Measurements from ENCODE around the gene KBTBD8. TPM values are rescaled to one million over a fixed set of nuclear protein-coding genes. Genes with fewer than 3 reads are reported as not detected.
A peak's percentile ranks its signal among the peaks of the same experiment; 100 is the strongest.

The KBTBD8 gene
- total and polyA plus RNA-seq, 12 donors = 0.06 to 11.9 (median 1.2) TPM

- H3K27me3 ChIP-seq = no peaks in the 10 kb centered on the region
- intact Hi-C loops (cut with DNase I) = no loop called here
- no peak for DNase-seq
- H3K9me3 ChIP-seq (replicated peaks in 1 of 3) = no peaks in the 10 kb centered on the region
- no peaks in the 10 kb centered on the region for H3K36me3 ChIP-seq (replicated peaks in 1 of 2)
- TF ChIP-seq POLR2A (IDR thresholded peaks at IDR 0.05) (no peak), CTCF (IDR thresholded peaks at IDR 0.05) (no peak)
- H3K4me3 ChIP-seq = no peak overlapping the region
- H3K4me1 ChIP-seq (replicated peaks in 1 of 2) = peaks cover 0 to 4% of the 10 kb centered on the region in 2 donors
- H3K27ac ChIP-seq = no peak overlapping the region
- 79 to 87% (median 82%) methylated on average over 3 of the region's 3 CpGs for WGBS, 4 donors
Measured at GRCh38 chr3:67016522-67017080, 18.5 kb downstream of the KBTBD8 start.

- 53 to 67% (median 63%) methylated on average over 1 of the region's 1 CpG for WGBS, 4 donors
- no peak overlapping the region for H3K27ac ChIP-seq
- H3K27me3 ChIP-seq = no peaks in the 10 kb centered on the region
- H3K4me3 ChIP-seq = no peak overlapping the region
- intact Hi-C loops (cut with DNase I) = no loop called here
- peaks cover 0 to 4% of the 10 kb centered on the region in 2 donors for H3K4me1 ChIP-seq (replicated peaks in 1 of 2)
- H3K36me3 ChIP-seq (replicated peaks in 1 of 2) = no peaks in the 10 kb centered on the region
- no peak for DNase-seq
- no peaks in the 10 kb centered on the region for H3K9me3 ChIP-seq (replicated peaks in 1 of 3)
- TF ChIP-seq CTCF (IDR thresholded peaks at IDR 0.05) (no peak), POLR2A (IDR thresholded peaks at IDR 0.05) (no peak)
Measured at GRCh38 chr3:67017211-67017610, 19.1 kb downstream of the KBTBD8 start.

GRCh38 chr3:67018105-67018788 is 20.1 kb downstream of the KBTBD8 start:
- intact Hi-C loops (cut with DNase I) = no loop called here
- peak in 6 of 7 donors; percentile 17 to 56 (median 28) for DNase-seq
- H3K36me3 ChIP-seq (replicated peaks in 1 of 2) = no peaks in the 10 kb centered on the region
- WGBS, 4 donors = 19 to 33% (median 30%) methylated on average over 12 of the region's 12 CpGs
- H3K9me3 ChIP-seq (replicated peaks in 1 of 3) = no peaks in the 10 kb centered on the region
- TF ChIP-seq POLR2A (IDR thresholded peaks at IDR 0.05) = no peak
- no peak for TF ChIP-seq CTCF (IDR thresholded peaks at IDR 0.05)
- peaks cover 0 to 4% of the 10 kb centered on the region in 2 donors for H3K4me1 ChIP-seq (replicated peaks in 1 of 2)
- H3K27me3 ChIP-seq = no peaks in the 10 kb centered on the region
- H3K4me3 ChIP-seq = no peak overlapping the region
- H3K27ac ChIP-seq = no peak overlapping the region

- intact Hi-C loops (cut with DNase I) = no loop called here
- TF ChIP-seq CTCF (IDR thresholded peaks at IDR 0.05) (no peak), POLR2A (IDR thresholded peaks at IDR 0.05) (no peak)
Measured at GRCh38 chr3:67018789-67019526, 20.9 kb downstream of the KBTBD8 start.

More at GRCh38 chr3:67018789-67019526, 20.9 kb downstream of the KBTBD8 start:
- no peaks in the 10 kb centered on the region for H3K36me3 ChIP-seq (replicated peaks in 1 of 2)
- H3K4me1 ChIP-seq (replicated peaks in 1 of 2) = peaks cover 0 to 4% of the 10 kb centered on the region in 2 donors
- H3K4me3 ChIP-seq = no peak overlapping the region
- no peaks in the 10 kb centered on the region for H3K9me3 ChIP-seq (replicated peaks in 1 of 3)
- H3K27me3 ChIP-seq = no peaks in the 10 kb centered on the region
- DNase-seq = no peak
- no peak overlapping the region for H3K27ac ChIP-seq
- WGBS, 4 donors = 70 to 81% (median 77%) methylated on average over 13 of the region's 13 CpGs

Measured in adrenal gland (tissue), 12 donors.